GM13977 (cell line): ENCODE measurements around the gene TMEM244.
"Not testable (repeated sequence)": the region's sequence is repeated elsewhere in the genome, so short reads cannot be mapped to it uniquely, and the experiment has no call there.

Source experiments
- DNase-seq: peaks from one replicate; pipeline ENCODE4 v3.0.0; 2012; ENCODE audit warnings: low spot score
- CTCF ChIP-seq: IDR thresholded peaks from 2 replicates; pipeline ENCODE4 v1.5.1; 2012; ENCODE audit warnings: mild to moderate bottlenecking, control low read depth; ENCODE audit not compliant: insufficient read depth; ENCODE audit errors: extremely low read depth, missing control alignments
- in situ Hi-C: fragments of 300-500 bp; cut with MboI; formaldehyde crosslinking; loops from one replicate; pipeline ENCODE4 v1.12.0; 2022; ENCODE audit warnings: low sequenced_read_pairs, low pct_unique_long_range_greater_than_20kb, mixed read lengths, inconsistent platforms; ENCODE audit not compliant: unreplicated experiment

The TMEM244 gene

GRCh38 chr6:129886401-129887155 lies 25.5 kb upstream of the TMEM244 start:
- no peak for DNase-seq
- in situ Hi-C loops, result no loop called here

GRCh38 chr6:129884211-129884610 lies 23.1 kb upstream of the TMEM244 start:
- DNase-seq, result no peak
- in situ Hi-C loops, result no loop called here
- TF ChIP-seq CTCF, result no peak

More at GRCh38 chr6:129886401-129887155, 25.5 kb upstream of the TMEM244 start:
- TF ChIP-seq CTCF, result no peak

- no peak for TF ChIP-seq CTCF
- in situ Hi-C loops, result no loop called here
- no peak for DNase-seq
Measured at GRCh38 chr6:129882510-129883023, 21.5 kb upstream of the TMEM244 start.

GRCh38 chr6:129877894-129878293 lies 16.8 kb upstream of the TMEM244 start:
- DNase-seq, in situ Hi-C loops: not testable (repeated sequence)

- DNase-seq, result peak; percentile 10
- TF ChIP-seq CTCF, result no peak
- in situ Hi-C loops, result no loop called here
Measured at GRCh38 chr6:129875610-129876520, 14.8 kb upstream of the TMEM244 start.

GRCh38 chr6:129874837-129875236 lies 13.7 kb upstream of the TMEM244 start:
- in situ Hi-C loops, result no loop called here
- no peak for DNase-seq
- no peak for TF ChIP-seq CTCF
